GM12801 (cell line): Measurements from ENCODE around the gene PSMD2.

Source experiments
- CTCF ChIP-seq: IDR thresholded peaks from one replicate; pipeline ENCODE4 v1.5.1; 2011; ENCODE audit warnings: control low read depth; ENCODE audit not compliant: insufficient read length; ENCODE audit errors: extremely low read depth

The PSMD2 gene

DNA sequence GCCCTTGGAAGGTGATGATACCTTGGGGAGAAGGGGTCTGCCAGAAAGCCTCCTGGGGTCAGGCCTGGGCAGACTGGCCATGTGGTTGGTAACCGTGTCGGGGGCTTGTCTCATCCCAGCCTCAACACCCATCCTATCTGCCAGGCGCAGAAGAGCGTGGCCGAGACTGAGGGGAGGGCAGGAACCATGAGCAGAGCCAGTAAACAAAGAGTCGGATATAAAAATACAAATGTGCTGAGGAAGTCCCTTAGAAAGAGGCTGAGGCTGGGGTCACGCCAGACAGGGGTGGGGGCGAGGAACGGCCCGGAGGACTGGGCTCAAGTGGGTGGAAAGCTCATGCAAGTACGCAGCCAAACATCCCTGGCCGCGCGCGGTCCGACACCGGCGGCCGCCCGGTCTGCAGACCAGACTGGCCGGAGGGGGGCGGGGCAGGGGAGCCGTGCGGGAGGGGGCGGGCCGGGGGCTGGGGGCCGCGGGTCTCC lies 39.6 kb upstream of the PSMD2 start:
- TF ChIP-seq CTCF: no peak

GRCh38 chr3:184259878-184260723 lies 38.9 kb upstream of the PSMD2 start:
- no peak for TF ChIP-seq CTCF

GRCh38 chr3:184260724-184261269 lies 38.2 kb upstream of the PSMD2 start:
- no peak for TF ChIP-seq CTCF

GRCh38 chr3:184261270-184261853 lies 37.7 kb upstream of the PSMD2 start, which contains the start of gene CAMK2N2:
Gene CAMK2N2 (minus strand): TSS chr3:184261553. CDS start chr3:184261285, 268 bp downstream.
- no peak for TF ChIP-seq CTCF

GRCh38 chr3:184261854-184262763 lies 36.9 kb upstream of the PSMD2 start:
- no peak for TF ChIP-seq CTCF

- no peak for TF ChIP-seq CTCF
Observed at GRCh38 chr3:184262764-184263179, 36.3 kb upstream of the PSMD2 start.
